GM18517 (cell line): ENCODE results near the gene OR2C1.

Experiments
- ATAC-seq: cut with Tn5 transposase; IDR thresholded peaks from one replicate; pipeline ENCODE4 v1.9.1; 2021; ENCODE audit warnings: mild to moderate bottlenecking, moderate library complexity; ENCODE audit not compliant: unreplicated experiment

OR2C1 gene

DNA sequence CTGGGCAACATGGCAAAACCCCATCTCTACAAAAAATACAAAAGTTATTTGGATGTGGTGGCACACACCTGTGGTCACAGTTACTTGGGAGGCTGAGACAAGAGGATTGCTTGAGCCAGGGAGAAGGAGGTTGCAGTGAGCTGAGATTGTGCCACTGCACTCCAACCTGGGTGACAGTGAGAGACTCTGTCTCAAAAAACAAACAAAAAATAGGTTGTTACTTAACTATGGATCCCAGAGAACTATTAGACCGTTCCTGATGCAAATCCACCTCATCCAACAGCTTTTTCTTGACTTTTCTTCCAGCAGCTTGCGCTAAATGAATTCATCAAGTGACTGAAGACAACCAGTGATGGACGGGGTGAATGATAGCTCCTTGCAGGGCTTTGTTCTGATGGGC lies at the start of gene OR2C1:
OR2C1 (plus strand) TSS at position 301 of the 400 bp plus-strand sequence; CDS start at position 353, 52 bp downstream.
- ATAC-seq, result no peak

DNA sequence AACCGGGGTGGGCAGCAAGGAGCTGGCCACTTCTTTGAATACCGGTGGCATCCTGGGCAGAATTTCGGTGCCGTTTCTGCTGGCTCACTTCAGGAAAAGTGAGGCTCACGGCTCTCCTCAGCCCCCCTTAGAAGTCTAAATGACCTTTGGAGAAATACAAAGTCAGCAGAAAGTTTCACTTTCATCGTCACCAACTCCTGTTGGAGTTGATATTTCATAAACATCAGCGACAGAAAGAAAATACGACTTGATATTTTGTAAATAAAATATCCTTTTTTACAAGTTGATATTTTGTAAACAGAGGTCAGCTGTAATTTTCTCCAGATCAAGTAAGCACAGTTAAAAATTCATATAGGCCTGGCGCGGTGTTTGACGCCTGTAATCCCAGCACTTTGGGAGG lies 49.6 kb upstream of the OR2C1 start:
- no peak for ATAC-seq

GRCh38 chr16:3311496-3311895 lies 44.2 kb upstream of the OR2C1 start:
- ATAC-seq, result no peak

- ATAC-seq, result no peak
These were observed 38.2 kb upstream of the OR2C1 start for GRCh38 chr16:3317315-3317999.

DNA sequence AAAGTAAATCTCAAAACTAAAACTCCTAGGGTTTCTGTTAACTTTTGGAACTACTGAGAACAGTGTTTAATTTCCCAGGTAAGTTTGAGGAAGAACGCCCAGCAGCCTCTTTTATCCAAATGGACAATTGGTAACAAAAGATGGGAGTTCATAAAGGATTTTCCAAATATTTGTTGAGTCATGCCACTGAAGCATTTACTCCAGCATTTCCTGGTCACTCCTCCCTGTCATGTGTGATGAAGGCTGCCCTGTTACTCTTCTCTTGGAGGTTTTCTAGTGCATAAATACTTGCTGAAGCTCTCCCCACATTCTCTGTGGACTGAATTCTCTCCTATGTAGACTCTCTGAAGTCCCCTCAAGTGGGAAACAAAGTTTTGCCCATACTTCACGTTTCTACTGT lies 33.9 kb upstream of the OR2C1 start:
- no peak for ATAC-seq

GRCh38 chr16:3327514-3327913 lies 28.2 kb upstream of the OR2C1 start:
- no peak for ATAC-seq

GRCh38 chr16:3328104-3328503 lies 27.6 kb upstream of the OR2C1 start:
- no peak for ATAC-seq

DNA sequence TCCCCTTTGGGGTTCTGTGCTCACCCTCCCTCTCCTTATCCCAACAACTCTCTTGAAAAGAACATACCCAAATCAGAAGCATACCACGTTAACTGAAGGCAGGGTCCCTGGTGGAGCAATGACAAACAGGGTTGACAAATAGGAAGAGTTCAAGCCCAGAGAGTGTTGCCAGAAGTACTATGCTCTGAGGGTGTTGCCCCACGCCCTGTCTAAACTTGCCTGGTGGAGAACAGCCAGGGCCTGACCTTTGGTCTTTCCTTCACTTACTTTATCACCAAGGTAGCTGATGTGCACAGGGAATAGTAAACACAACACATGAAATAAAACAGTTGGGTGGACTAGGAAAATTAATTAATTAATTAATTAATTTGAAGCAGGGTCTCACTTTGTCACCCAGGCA lies 27.0 kb upstream of the OR2C1 start:
- ATAC-seq, result no peak

DNA sequence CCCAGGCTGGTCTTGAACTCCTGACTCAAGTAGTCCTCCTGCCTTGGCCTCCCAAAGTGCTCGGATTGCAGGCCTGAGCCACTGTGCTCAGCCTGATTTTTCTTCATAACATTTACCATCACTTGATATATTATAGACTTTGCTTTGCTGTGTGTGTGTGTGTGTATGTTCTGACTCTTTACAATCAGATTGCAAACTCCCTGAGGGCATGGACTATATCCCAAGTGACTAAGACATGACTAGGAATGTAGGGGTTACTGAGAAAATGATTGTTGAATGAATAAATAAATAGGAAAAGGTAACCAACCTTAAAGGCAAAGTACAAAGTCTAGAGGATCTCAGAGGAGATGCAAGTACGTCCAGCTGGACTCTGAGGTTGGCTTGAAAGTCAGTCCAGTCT lies 9.6 kb upstream of the OR2C1 start:
- ATAC-seq, result no peak

GRCh38 chr16:3347586-3347985 lies 8.1 kb upstream of the OR2C1 start:
- no peak for ATAC-seq

DNA sequence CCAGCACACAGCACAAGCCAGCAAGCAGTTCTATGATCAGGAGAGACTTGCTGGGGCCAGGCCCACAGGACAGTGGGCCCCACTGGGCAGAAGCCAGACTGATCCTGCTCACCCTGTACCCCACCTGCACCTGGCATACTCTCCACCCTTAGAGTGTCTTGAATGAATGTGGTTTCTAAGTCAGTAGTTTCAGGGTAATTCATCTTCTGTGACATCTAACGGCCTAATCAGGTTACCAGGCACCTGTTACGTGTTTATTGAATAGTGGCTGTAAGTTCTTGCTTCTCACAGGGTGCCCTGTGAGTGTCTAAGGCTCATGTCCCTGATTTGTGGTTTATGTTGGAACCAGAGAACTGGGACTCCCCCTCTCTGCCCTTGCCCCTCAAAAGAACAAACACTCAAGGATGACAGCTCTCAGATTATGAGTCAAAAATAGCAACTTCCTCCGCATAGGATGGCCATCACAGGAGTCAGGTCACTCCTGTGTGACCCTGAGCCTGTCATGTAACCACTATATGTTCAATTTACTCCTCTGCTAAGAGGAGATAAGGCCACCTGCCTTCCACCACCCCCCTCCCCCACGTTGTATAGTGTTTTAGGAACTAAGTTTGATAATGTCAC lies 7.0 kb upstream of the OR2C1 start:
- ATAC-seq, result no peak

- no peak for ATAC-seq
These were observed 6.5 kb upstream of the OR2C1 start for GRCh38 chr16:3349175-3349574.

DNA sequence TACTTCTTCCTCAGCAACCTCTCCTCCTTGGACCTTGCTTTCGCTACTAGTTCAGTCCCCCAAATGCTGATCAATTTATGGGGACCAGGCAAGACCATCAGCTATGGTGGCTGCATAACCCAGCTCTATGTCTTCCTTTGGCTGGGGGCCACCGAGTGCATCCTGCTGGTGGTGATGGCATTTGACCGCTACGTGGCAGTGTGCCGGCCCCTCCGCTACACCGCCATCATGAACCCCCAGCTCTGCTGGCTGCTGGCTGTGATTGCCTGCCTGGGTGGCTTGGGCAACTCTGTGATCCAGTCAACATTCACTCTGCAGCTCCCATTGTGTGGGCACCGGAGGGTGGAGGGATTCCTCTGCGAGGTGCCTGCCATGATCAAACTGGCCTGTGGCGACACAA lies 429 bp downstream of the OR2C1 start:
- ATAC-seq, result no peak

GRCh38 chr16:3358871-3359270 lies 3.2 kb downstream of the OR2C1 start:
- ATAC-seq, result no peak

- no peak for ATAC-seq
These were observed 7.2 kb downstream of the OR2C1 start for GRCh38 chr16:3362931-3363330.

DNA sequence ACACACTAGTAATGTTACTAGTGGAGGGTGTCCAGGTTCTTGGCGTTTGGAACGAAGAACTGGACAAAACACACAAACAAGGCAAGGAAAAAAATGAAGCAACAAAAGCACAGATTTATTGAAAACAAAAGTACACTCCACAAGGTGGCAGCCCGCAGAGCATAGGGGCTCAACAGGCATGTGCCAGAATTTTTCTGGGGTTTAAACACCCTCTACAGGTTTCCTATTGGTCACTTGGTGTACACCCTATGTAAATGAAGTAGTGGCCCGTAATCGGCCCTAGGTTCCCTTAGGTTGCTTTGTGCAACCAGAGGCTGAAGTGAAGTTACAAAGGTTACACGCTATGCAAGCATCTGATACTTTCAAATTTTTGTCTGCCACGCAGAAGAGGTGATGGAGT lies 8.1 kb downstream of the OR2C1 start:
- no peak for ATAC-seq

GRCh38 chr16:3364774-3365427 lies 9.2 kb downstream of the OR2C1 start:
- ATAC-seq, result peak; percentile 63

- ATAC-seq, result no peak
These were observed 13.4 kb downstream of the OR2C1 start for GRCh38 chr16:3369073-3369472.

GRCh38 chr16:3375680-3376079 lies 20.0 kb downstream of the OR2C1 start:
- ATAC-seq, result no peak

- ATAC-seq, result no peak
These were observed 22.2 kb downstream of the OR2C1 start for GRCh38 chr16:3377917-3378316.

GRCh38 chr16:3383045-3383448 lies 27.4 kb downstream of the OR2C1 start:
- ATAC-seq, result no peak

- ATAC-seq, result no peak
These were observed 32.6 kb downstream of the OR2C1 start for GRCh38 chr16:3388325-3388724.
